ENCODE data around the gene TNFRSF14.
"Not testable (repeated sequence)": the region's sequence is repeated elsewhere in the genome, so short reads cannot be mapped to it uniquely, and the experiment has no call there.

Gene TNFRSF14

DNA sequence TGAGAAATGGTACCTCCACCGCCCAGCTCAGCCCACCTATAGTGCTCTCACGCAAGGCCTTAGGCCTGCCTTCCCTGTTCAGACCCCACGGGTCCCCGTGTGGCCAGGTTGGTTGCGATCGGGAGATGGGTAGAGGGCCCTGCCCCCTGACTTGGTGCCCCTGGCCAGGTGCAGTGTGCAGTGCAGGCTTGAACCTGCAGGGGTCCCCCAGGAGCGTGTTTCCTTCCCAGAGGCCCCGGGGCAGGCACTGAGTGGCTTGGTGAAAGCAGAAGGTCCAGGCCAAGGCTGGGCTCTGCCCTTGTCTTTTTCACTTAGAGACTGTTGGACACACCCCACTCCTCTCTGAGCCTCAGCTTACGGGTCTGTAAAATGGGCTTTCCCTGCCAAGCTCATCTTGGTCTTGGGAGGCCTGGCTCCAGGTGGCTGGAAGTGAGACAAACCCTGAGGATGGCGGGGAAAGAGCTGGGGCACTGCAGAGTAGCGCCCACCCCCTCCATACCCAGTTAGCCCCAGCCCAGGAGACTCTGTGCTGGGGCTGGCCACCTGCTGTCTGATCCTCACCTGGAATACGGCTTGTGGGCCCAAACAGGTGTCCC, 16.8 kb upstream of the TNFRSF14 start:
- DNase-seq = no peak

DNA sequence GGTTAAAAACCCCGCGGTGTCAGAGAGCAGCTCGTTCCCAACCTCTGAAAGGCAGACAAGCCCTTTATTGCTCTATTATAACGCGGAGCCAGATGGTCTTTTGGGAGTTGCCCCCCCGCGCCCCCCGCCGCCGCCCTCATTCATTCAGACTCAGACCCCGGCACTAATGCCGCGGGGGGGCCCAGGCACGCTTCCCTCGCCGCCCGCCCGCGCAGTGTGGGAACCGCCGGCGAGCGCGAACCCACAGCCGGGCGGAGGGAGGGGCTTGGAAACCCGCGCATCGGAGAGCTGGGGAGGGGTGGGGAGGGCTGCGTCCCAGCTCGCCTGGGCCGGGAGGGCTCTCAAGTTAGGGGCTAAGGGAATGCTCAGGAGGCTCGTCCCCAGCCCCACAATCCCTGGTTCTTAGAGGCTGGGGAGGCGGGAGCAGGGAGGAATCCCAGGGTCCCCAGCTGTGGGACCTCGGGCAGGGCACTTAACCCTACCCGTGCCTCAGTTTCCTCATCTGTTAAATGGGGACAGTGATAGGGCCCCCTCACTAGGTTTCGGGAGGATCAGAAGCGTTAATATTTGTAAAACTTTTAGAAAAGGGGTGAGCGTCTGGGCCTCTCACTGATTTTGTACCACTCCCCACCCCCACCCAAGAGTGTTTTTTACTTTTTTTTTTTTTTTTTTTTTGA, 15.2 kb upstream of the TNFRSF14 start:
- DNase-seq = no peak

DNA sequence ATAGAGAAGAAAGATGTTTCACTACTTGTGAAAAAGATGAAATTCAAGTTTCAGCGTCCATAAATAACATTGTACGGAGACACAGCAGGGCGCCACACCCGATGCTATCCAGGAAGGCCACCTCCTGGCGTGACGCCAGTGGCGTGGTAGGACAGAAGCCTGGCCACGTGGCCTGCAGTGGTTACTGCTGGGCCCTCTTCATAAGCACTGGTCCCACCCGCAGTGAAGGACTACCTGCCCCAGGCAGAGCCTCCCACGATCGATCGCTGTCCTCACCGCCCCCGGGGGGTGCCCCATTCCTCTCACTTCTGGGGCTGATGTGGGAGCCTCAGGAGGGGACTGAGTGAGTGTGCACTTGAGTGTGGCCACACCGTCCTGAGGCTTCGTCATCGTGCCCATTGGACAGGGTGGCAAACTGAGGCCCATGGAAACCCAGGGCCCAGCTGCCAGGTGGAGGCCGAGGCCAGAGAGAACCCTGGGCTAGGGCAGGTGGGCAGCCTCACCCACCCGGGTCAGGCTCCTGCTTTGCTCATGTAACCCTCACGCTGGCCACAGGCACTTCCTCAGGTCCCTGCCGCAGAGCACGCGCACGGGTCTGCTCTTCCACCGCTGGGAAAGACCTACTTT, 14.4 kb upstream of the TNFRSF14 start:
- DNase-seq = no peak

DNA sequence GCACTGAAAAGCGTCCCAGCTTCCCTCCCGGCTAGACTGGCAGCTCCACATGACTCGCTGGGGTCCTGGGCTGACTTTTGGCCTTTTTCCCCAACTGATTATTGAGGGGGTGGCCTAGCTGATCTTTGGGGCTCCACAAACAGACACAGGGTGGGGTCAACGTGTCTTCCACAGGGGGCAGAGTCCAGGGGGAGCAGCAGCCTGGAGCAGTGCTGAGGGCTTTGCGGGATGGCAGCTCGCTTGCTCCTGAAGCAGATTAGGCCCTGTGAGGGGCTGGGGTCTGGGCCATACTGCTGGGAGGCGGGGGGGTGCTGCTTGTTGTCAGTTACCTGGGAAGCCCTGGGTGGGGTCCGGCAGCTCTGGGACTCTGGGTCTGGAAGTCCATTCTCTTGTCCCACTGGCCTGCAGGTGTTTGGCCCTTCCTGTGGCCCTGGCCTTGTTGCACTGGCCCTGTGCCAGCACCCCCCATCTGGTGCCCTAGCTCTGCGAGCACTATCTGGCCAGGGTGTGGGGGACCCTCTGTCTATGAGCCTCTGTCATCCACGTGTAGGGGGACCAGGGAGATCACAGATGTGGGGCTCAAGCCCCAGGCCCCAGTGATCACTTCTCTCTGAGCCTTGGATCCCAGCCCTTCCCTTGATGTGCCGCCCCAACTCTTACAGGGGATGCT, 13.8 kb upstream of the TNFRSF14 start:
- no peak for DNase-seq

DNA sequence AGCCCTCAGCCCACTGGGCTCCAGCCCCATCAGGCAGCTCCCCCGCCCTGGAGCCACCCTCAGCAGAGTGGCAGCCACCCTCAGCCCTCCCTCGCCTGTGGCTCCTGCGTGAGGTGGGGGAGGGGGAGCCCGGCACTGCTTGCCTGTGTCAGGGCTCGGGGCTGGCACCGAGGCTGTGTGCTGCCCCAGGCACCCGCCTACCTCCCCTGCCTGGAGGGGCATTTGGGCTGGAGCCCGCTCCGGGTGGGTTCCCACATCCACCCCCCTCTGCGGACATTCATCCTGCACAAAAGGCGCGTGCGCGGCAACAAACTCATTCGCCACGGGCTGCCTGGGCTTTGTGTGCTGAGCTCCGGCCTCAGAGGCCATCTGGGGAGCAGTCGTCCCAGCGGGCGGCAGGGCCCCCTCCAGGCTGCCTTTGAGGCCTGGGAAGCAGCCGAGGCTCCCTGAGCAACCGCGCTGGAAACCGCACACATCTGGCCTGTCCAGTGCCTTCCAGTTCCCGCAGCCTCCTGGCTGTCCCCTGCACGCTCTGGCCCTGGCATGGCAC, 12.6 kb upstream of the TNFRSF14 start:
- no peak for DNase-seq

DNA sequence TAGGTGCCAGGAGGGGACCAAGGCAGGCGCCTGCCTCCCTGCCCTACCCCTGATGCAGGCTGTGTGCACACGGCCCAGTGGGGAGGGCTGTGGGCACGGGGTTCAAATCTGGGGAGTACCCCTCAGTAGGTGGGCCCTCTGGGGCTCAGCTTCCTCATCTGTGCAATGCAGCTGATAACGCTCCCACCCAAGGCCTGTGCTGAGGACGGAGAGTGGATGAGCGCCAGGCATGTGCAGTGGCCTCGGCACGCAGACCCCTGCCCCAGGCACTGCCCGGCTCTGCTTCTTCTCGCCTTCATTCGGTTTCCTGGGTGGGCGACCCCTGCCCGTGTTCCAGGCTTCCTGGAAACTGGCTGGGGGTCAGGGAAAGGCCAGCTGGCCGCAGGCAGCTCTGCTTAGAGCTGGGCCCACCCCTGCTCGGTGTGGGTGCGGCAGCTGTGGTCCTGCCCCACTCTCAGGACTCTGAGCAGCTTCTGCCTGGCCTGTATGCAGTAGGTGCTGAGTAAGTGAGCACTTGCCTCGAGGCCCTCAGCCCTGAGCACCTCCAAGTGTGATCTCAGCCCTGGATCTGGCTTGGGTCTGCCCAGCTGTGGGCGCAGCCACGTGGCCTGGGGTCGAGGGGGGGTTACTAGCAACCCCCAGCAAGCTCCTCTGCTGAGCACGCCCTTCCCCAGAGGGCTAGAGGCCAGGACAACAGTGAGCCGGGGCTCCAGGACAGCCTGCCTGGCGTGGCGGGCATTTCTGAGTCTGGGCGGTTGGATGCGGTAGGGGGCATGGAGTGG, 11.9 kb upstream of the TNFRSF14 start:
- DNase-seq = no peak

DNA sequence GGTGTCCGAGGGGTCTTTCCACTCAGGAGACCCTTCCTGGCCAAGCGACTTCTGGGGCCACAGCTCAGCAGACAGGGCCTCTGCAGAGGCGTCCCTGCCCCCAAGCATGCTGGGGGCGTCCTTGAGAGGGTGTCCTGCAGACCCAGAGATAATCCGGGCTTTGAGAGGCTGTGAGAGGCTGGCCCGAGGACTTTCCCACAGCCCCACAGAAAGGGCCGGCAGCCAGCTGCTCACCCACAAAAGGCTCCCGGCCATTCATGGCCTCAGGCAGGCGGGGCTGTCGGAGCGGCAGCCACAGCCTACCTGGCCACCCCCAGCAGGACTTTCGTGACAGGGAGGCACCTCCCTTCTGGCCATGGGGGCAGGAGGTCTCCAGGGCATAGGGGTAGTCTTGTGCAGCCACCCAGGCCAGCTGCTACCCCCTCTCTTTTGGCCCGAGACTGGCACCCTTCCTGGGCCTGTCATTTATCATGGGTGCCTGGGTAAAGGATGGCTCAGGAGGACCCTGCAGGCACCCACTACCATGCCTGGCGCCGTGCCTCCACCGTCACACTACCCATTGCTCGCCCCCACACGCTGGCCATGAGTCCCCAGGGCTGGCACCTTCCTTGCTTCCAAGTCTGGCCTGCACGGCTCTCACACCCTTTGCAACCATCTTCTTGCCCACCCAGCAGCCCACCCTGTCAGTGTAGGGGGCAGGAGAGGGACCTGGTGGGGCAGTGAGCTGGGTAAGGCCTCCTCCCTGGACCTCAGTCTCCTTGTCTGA, 11.1 kb upstream of the TNFRSF14 start:
- no peak for DNase-seq

DNA sequence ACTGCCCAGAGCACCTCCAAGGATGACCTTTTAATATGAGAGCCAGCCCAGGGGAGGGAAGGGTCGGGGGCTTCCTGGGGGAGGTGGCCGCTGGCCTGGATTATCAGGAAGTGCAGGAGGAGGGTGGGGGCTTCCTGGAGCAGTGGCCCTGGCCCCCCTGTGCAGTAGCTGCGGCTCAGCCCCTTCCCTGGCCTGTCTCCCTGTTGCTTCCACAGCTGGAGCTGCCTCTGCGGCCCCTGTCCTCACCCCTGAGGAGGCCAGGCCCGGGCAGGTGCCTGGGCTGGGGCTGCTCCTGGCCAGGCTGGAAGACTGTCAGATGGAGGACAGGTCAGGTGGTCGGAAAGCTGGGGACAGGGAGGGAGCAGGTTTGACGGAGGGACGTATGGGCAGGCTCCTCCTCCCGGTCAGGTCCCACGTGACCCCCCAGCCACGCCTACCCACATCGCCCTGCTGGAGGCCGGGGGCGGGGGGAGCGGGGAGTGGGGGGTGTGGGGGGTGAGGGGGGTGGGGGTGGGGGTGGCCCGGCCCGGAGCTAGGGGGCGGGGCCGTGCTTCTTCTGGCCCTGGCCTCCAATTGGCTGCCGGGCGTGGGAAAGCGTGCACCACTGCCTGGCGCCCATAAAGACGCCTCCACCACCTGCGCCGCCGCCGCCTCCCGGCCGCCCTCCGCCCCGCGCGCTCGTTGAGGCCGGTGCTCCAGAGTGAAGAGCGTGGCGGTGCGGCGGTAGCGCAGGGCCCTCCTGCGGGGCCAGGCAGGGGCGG, 10.2 kb upstream of the TNFRSF14 start:
- DNase-seq = peak; percentile 89

DNA sequence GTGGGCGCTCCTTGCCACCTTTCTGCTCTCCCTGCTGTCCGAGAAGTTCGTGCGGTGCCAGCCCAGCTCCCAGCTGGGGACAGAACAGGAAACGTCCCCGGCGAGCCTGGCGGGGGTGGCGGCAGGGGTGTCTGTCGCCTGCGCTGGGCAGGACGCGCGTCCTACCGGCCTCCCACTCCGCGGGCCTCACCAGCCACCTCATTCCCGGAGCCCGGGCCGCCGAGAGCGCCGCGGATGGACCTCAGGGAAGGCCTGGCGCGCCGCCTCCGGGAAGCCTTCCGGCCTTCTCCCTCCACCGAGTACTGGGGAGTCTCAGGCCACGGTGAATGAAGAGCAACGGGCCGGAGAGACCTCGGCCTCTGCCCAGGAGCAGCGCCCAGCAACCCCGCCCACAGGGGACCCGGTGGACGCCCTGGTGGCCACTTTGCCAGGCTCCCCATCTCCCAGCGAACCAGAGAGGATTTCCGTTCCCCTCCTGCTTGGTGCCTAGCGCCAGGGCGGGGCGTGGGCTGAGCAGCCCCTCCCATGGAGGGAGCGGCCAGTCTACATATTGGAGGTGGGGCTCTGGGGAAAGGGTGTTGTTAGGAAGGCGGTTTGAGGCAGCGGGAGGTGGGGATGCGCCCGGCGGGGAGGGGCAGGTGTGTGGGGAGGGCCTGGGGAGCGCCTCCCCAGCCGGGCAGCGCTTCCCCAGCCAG, 9.5 kb upstream of the TNFRSF14 start:
- peak; percentile 84 for DNase-seq

DNA sequence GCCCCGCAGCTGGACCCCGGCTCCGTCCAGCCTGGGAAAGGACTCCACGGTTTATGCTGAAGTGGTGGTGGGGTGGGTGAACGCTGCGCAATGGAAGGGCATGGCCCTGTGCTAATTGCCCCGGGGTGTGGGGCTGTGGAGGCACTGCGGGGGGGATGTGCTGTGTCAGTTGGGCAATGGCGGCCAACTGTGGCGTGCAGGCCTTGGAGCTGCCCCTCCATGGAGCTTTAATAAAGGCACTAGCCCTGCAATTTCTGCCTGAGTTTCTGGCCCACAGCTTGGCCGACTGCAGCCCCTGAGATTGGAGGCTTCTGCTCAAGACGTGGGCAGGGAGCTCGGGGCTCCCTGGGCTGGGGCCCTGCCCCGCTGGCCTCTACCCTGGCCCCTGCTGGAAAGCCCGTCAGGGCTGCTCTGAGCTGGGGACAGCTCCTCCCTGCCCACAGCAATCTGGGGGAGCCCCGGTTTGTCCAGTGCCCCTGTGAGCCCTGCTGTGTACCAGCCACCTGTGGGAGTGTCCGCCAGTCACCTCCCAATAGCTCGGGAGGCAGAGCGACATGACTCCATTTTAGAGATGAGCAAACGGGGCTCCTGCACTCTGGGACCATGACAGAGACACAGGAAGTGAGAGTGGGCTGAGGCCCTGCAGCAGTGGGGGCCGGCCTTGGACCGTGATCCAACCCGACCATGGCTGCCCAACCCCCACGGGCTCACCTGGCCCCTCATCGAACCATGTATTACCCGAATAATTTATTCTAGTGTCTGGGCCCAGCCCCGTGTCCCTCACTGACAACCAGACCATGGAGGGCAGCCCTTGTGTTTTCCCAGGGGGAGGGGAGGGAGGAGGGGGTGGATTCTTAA, 8.7 kb upstream of the TNFRSF14 start:
- peak; percentile 43 for DNase-seq

DNA sequence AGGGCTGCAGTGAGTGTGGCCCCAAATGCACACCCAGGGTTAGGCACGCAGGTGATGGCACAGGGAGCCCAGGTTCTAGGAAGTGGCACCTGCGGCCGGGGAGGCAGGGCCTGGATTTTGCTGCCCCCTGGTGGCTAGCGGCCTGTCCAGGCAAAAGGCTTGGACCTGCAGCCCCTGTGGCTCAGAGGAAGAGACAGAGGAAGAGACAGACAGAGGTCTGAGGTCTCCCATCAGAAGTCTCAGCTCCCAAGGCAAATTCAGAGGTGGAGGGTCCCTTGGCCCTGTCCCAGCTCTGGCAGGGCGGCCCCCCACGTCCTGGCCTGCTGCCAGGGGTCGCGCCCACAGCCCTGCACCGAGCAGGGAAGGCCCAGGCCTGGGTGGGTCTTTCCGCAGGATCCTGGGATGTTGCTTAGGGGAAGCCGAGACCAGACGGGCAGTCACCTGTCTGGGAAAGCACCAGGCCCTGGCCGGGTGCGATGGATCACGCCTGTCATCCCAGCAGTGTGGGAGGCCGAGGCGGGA, 8.0 kb upstream of the TNFRSF14 start:
- peak; percentile 74 for DNase-seq

DNA sequence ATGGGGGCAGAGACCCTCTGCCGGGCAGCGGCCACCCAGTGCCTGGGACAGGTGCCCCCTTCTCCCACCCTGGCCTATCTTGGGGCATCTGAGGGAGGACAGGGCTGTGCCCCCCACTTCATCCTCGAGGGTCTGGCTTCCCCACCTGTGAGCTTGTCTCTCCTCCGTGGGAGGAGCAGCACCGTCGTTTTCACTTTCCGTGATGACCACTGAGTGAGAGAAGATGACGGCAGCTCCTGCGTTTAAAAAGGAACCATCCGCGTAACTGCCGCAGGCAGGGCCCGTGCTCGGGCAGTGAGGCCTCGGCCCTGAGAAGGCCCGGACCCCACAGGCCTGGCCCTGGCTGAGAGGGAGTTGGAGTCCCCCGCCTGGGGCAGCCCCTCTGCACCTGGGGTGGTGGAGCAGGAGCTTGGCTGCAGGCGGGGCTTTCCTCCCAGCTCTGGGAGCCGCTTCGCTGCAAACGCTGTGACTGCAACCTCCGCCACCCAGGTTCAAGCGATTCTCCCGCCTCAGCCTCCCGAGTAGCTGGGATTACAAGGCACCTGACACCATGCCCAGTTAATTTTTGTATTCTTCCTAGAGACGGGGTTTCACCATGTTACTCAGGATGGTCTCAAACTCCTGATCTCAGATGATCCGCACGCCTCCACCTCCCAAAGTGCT, 6.7 kb upstream of the TNFRSF14 start:
- not testable (repeated sequence) for DNase-seq

DNA sequence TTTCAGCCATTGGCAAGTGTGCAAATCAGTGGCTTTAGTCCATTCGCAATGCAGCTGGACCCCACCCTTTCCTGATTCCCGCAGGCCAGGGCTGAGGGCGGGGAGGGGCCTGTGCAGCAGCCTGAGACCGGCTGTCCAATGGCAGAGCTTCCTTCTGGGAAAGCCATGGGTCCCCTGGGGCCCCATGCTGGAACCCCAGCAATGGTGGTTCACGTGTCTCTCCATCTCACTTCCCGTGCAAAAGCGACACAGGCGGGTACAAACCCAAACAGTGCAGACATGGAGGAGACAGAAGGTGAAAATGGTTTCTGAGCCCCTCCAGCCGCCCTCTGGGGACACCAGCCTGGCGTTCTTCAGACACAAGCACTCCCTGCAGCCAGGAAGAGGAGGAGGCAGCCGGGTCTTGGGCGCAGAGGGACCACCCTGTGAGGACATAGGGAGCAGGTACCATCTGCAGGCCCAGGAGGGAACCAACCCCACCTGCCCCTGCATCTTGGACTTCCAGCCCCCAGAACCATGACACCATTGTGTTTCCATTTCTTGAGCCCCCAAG, 5.8 kb upstream of the TNFRSF14 start:
- DNase-seq = not testable (repeated sequence)

DNA sequence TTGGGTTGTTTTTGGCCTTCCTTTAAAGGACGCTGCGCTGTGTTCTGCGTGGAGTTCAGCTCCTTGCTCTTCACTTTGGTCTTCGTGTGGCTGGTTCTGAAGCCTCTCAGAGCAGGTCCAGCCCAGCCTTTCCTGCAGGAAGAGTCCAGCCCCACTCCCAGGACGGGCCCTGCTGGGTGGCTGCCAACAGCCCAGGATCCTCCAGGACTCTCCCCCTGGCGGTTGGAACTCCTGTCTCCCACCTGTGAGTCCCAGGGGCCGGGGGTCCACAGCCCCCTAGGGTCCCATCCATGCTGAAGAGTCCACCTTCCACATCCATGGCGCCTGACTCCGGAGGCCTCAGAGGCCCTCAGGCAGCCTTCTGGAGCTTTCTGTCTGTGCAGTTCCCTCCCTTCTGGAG, 4.6 kb upstream of the TNFRSF14 start:
- not testable (repeated sequence) for DNase-seq

DNA sequence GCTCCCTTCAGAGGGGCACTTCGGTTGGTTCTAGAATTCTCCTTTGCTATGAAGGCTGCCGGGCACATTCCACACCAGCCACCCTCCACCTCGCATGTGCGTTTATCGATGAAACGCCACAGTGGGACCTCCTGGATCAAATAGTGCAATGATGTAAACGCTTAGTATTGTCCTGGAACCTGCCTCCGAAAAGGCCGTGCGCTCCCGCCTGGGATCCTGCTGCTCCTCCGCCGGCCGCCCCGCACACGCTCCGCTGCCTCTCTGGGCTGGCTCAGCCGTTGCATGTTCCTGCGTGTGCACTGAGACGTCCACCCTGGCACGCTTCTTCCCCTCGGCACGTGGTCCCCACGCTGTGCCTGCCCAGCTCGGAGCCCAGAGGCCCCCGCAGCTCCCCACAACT, 4.0 kb upstream of the TNFRSF14 start:
- DNase-seq = no peak

DNA sequence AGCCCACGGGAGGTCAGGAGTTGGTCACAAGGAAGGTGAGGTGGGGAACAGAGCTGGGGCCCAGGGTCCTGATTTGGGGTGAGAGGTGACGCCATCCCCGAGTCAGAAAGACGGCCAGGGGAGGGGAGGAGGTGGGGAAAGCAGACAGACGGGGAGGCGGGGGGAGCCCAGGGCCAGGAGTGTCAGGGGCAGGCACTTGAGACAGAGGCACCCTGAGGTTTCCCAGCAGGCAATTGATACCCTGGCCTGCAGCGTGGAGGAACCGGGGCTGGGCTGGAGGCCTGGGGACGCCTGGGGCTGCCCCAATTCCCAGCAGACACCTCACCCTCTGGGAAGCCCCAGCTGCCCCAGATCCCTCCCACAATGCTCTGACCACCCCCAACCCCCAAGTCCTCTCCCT, 3.1 kb upstream of the TNFRSF14 start:
- not testable (repeated sequence) for DNase-seq

DNA sequence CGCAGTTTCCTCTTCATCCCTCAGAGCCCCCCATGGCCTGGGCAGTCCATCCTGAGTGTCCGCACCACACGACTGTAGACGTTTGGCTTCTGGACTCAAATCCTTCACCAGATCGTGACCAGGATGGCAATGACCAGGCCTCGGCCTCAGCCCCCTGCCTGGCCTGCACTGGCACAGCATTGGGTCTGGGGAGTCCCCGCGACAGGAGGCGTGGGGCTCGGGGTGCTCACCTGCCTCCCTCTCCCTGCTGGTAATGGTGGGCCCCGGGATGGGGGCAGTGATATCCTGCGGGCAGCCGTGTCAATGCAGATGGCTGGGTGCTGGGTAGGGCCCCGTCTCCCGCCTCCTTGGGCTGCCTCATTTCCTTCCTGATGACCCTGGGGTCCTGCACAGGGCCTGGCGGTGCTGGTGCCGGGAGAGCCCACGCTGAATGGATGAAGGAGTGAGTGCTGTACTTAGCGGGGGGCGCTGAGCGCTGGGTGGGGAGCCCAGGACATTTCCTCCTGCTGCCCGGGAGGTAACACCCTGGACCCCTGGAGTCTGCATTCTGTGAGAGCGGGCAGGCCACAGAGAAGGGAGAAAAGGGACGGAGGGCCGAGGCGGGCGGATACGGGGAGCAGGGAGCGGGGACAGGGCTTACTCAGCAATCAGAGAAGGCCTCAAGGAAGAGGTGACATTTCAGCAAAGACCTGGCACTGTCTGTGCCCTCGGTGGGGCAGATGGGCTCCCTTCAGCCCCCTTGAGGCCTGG, 2.1 kb upstream of the TNFRSF14 start:
- DNase-seq = no peak

Data from central memory CD4-positive, alpha-beta T cell (primary cell).